Fibroblast of skin of left biceps (primary cell): ENCODE results near the gene PRKD1.
"Not testable (repeated sequence)": the region's sequence is repeated elsewhere in the genome, so short reads cannot be mapped to it uniquely, and the experiment has no call there.

Experiments
- DNase-seq, 2 experiments: peaks; one replicate each; pipeline ENCODE4 v3.0.0-alpha.2; 2013; ENCODE audit warnings: low read depth in 2 of 2

Gene PRKD1

GRCh38 chr14:29900609-29901350, 26.9 kb downstream of the PRKD1 start:
- DNase-seq = no peak

GRCh38 chr14:29898470-29898869, 29.2 kb downstream of the PRKD1 start:
- no peak for DNase-seq

DNA sequence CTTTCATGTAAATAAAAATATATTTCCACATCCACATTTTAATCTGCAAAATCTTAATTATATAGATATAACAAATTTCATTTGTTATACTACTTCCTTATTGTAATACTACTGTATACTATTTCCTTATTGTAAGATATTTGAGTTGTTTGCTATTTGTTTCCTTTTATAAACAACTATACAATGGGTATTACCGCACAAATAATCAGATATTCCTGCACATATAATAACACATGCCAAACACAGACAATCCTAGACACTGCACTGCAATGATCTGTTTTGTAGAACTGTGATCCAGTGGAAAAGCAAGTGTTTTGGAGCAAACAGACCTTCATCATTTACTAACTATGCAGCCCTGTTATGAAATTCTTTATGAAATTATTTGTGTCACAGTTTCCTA, 30.5 kb downstream of the PRKD1 start:
- no peak for DNase-seq

DNA sequence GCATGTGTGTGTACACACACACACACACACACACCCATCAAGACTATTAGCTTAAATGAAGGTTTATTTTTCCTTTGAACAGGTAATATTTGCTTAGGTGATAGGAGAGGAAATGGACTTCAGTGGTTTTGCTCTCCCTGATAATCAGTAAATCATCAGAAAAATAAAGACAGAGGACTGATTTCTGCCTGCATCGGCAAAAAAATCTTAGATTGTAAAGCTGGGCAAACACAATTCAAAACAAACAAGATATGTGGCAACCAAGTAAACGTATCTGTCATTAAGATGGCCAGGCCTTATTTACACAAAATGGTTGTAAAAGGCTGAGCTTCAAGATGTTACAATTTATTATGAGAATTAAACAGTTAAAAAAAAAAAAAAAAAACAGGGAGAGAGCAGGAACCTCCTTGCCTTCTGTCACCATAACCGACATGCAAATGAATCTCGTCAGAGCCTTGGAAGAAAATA, 31.3 kb downstream of the PRKD1 start:
- DNase-seq = no peak

DNA sequence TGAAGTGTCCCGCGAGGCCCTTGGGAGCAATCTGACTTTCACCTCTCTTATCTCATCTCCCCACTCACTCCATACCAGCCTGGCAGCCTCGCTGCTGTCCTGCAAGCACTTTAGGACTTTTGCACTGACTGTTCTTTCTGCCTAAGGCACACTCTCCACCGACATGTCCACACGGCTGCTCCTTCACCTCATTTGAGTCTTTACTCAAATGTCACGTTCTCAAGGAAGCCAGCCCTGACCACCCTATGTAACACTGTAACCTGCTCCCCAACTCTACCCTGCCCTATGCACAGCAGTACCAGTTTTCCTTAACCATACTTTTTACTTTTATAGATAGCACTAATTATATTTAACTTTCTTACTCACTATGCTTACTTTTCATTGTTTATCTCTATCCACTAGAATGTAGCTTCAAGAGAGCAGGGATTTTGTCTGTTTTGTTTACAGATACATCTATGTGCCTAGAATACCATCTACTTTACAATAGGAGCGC, 32.0 kb downstream of the PRKD1 start:
- no peak for DNase-seq

DNA sequence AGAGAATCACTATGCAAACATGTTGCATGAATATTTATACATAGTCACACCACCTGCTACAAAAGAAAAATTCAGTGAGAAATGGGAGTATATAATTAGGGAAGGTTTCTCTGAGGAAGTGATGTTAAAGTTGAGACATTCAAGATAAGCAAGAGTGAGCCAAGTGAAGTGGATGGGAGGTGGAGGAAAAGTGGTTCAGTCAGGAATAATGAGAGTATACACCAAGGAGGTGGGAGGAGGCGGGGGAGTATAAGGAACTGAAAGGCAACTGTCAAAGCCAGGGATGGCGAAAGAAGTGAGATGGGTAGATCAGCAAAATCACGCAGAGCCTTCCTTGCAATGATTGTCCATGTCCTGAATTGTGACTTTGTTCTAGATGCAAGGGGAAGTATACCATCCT, 33.7 kb downstream of the PRKD1 start:
- no peak for DNase-seq

- DNase-seq = no peak
Observed at GRCh38 chr14:29892327-29892726, 35.3 kb downstream of the PRKD1 start.

- DNase-seq = no peak
Observed at GRCh38 chr14:29885988-29886387, 41.7 kb downstream of the PRKD1 start.

- peak; percentile 33 to 49 for DNase-seq
Observed at GRCh38 chr14:29868000-29868399, 59.6 kb downstream of the PRKD1 start.

- DNase-seq = no peak
Observed at GRCh38 chr14:29865299-29865698, 62.3 kb downstream of the PRKD1 start.

DNA sequence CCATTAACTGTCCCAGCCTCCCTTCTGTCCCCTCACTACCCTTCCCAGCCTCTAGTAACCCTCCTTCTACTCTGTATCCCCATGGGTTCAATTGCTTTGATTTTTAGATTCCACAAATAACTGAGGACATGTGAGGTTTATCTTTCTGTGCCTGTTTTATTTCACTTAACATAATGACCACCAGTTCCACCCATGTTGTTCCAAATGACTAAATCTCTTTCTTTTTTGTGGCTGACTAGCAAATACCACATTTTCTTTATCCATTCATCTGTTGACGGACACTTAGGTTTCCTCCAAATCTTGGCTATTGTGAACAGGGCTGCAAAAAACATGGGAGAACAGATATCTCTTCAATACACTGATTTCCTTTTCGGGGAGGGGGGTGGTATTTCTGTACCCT, 65.7 kb downstream of the PRKD1 start:
- no peak for DNase-seq

- DNase-seq = no peak
Observed at GRCh38 chr14:29858299-29858698, 69.3 kb downstream of the PRKD1 start.

- DNase-seq = no peak
Observed at GRCh38 chr14:29857551-29857950, 70.1 kb downstream of the PRKD1 start.

- DNase-seq = no peak
Observed at GRCh38 chr14:29856516-29856915, 71.1 kb downstream of the PRKD1 start.

GRCh38 chr14:29853691-29854090, 74.0 kb downstream of the PRKD1 start:
- not testable (repeated sequence) for DNase-seq

DNA sequence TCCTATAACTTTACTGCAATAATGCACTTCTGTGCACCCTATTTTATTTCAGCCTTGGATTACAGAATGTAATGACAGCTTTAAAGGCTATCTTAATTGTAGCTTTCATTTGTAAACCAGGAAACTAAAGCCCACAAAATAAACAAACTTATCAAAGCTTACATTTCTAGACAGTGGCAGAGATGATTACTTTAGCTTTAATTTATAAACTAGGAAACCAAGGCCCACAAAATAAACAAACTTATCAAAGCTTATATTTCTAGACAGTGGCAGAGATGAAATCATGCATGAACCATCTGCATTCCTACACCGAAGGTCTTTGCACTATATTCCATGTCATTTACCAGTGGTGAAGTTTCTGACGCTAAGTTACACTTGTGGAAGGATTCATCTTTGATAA, 74.4 kb downstream of the PRKD1 start:
- DNase-seq = no peak

GRCh38 chr14:29851397-29851796, 76.2 kb downstream of the PRKD1 start:
- peak; percentile 27 to 40 for DNase-seq

DNA sequence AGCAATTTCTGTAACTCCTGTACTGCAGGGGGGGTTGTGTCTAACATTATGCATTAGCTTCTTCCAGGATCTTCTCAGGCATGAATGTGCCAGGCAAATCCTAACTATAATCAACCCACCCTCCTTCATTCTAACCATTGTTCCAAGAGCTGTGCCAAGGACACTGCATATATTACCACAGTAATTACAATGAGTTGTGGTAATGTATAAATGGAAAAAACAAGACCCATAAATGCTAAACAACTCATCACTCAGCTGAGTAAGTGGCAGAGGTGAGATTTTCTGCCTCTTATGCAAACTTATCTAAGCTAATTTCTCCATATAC, 80.6 kb downstream of the PRKD1 start:
- no peak for DNase-seq

- no peak for DNase-seq
Observed at GRCh38 chr14:29846339-29847055, 81.2 kb downstream of the PRKD1 start.

DNA sequence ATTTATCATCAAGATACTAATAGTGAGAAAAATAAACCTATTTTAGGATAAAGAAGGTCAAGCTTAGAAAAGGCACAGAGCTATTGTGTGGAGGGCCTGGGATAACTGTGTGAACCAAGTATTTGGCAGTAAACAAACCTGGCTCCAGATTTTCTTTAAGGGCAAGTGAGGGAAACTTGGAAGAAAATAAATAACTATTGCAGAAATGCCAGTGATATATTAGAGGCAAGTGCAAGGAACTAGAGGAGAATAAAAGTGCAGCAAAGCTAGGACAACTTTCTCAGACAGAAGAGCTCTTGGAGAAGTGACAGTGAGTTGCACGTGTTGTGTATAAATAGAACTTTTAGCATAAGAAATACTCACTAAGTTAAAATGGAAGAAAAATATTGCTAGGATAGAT, 83.7 kb downstream of the PRKD1 start:
- DNase-seq = no peak

GRCh38 chr14:29842228-29842627, 85.4 kb downstream of the PRKD1 start:
- no peak for DNase-seq

DNA sequence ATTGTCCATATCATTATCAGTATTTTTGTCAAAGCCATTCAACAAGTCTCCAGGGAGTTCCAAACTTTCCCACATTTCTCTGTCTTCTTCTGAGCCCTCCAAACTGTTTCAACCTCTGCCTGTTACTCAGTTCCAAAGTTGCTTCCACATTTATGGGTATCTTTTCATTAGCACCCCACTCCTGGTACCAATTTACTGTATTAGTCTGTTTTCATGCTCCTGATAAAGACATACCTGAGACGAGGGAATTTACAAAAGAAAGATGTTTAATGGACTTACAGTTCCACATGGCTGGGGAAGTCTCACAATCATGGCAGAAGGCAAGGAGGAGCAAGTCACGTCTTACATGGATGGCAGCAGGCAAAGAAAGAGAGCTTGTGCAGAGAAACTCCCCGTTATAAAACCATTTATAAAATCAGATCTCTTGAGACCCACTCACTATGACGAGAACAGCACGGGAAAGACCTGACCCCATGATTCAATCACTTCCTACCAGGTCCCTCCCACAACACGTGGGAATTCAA, 87.2 kb downstream of the PRKD1 start:
- not testable (repeated sequence) for DNase-seq

- not testable (repeated sequence) for DNase-seq
Observed at GRCh38 chr14:29839691-29840090, 88.0 kb downstream of the PRKD1 start.
